NCI-H446 treated with DMSO at 0.1 percent for 48 hours (cell line): ENCODE data around the gene MICALL2.

Experiments
- DNase-seq: peaks from one replicate; lab custom pipeline; 2025; lab: John Stamatoyannopoulos, UW

Gene MICALL2

DNA sequence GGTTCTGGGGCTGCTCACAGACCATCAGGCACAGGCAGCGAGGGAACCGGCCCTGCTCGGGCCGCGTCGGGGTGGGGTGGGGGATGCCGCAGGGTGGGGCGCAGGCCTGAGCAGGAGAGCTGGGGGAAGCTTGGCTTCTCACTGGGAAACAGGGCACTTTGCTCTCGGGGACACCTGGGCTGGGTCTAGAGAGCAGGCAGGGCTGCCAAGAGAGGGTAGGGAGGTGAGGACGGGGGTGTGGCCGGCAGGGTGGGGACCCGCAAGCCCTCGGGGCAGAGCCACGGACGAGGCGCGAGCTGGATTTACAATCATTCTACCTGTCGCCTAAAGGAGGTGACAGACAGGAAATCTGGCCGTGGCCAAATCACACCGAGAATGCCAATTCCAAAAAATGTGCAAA is 33.9 kb upstream of the MICALL2 start:
- DNase-seq, result no peak

DNA sequence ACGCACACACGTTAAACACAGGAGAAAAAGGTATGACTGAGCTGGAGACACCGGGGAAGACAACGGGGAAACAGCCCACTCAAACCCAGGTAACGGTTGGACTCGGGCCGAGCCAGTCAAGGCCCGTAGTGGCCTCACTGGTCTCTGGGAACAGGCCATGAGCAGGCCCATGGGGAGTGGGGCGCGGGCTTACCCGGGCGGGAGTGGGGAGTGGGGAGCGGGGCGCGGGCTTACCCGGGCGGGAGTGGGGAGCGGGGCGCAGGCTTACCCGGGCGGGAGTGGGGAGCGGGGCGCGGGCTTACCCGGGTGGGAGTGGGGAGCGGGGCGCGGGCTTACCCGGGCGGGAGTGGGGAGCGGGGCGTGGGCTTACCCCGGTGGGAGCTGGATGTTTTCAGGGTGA is 33.4 kb upstream of the MICALL2 start:
- DNase-seq, result no peak

DNA sequence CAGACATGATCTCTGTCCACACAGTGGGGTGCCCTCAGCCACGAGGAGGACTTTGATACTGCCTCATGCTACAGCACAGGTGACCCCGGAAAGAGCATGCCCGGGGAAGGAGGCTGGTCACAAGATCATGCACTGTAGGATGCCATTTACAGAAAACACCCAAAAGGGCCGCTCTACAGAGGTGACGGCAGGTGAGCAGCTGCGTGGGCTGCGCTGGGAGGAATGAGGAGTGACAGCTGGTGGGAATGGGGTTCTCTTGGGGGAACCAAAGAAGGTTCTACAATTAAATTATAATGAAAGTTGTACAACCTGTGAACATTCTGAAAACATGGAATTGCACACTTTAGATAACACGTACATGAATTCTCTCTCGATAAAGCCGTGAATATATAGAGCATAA is 33.0 kb upstream of the MICALL2 start:
- no peak for DNase-seq

DNA sequence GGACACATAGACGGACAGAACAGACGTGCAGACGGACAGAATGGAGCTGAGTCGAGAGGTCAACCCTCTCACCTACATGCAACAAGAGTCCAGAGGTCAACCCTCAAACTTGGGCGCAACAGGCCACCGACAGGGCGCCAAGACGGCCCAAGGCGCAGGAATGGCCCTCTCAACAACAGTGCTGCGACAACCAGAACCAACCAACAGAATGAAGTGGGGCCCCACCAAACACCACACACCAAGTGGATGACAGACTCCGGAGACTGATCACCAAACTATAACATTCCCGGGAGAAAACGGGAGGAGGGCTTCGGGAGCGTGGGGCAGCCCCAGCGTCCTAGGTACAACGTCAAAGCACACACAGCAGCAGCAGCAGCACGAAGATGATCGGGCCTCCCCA is 31.6 kb upstream of the MICALL2 start:
- DNase-seq, result no peak

DNA sequence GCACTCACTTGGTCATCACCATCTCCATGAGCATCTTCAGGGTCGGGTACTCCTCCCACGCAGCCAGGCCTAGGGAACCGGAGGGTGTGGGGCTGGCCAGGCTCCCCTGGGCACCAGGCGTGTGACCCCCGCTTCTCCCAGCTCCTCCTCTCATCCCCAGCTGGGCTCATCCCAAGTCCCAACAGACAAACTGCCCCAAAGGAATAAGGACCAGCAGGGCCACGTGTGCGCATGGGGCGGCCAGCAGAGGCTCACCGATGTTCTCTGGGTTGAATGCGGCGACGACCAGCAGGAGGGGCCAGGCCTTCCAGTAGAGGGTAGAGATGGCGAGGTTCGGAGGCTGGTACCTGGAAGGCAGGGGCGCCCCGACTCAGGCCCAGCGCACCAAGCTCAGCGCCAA is 30.1 kb upstream of the MICALL2 start:
- DNase-seq, result no peak

DNA sequence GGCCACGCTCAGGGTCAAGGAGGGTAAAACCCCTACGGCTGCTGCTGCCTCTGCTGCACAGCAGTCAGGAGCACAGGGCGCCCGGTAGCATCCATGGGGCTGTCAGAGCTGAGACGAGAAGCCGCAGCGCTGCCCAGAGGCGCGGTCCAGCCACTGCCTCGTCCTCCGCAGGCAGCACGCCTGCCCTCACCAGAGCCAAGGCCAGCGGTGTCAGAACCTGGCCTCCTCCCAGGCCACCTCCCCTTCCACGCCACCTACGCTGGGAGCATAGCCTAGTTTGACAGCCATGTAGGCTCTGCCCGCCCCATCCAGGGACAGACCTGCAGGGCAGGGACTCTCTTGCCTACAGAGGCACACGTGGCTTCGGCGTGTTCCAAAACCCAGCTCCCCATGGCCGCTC is 28.7 kb upstream of the MICALL2 start:
- DNase-seq, result no peak

DNA sequence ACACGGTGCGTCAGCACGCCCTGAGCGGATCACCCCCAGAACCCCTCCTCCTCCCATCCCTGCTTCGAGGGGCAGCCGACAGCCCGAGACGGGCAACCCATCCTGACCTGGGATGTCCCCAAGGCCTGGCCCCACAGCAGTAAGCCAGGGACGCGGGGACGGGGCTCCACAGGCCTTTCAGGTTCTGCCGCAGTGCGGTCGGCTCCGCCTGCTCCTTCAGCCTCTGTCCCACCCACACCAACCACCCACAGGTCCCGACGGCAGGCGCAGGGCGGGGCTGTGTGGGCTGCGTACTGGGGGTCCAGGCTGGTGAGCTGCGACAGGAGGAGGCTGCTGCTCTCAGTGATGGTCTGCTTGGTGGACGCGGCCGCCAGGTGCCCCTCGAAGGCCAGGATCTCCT is 28.2 kb upstream of the MICALL2 start:
- DNase-seq, result no peak

DNA sequence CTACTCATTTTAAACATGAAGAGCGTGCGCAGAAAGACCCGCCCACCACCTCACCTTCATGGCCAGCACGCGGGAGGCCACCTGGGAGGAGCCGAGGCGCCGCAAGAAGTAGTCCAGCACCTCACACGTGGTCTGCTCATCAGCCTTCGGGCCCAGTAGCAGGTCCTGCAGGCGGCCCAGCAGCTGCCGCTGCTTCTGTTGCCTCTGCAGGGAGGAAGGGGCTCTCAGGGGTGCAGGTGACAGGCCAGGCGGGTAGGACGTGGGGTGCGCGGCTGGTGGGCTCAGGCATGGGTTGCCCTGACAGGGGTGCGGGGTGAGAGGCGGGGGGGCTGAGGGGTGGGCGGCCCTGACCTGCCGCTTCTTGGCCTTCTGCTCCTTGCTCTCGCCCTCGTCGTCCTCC is 27.3 kb upstream of the MICALL2 start:
- no peak for DNase-seq

DNA sequence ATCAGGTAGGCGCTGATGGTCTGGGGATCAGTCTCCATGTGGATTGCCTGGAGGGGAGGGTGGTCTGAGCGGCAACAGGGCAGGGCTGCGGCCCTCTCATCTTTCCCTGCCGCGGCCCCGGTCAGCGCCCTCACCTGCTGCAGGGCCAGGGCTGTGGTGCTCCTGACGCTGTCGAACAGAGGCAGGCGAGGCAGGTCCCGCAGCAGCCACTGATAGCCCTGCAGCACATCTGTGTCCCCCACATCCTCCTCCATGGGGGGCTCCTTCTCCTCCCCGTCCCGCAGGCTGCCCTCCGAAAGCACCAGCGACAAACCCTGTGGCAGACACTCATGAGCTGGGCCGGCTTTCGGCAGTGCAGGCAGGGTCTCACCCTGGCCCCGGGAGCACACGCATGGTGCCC is 25.9 kb upstream of the MICALL2 start:
- DNase-seq, result no peak

DNA sequence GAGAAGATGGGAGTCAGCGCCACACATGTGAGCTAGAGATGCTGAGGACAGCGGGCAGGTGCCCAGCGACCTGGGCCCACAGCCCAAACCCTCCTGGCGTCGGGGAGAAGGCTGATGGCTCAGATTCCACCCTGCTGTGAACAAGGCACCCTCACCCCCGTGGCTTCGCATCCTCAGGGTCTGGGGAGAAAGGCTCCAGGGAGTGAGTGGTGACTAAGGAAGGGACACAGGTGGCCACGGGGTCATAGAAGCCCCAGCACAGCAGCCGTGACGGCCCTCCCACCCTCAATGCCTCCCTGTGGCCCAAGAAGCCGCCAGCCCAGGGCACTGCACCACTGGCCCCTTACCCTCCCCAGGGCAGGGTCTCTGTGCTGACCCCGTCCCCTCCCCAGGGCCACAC is 25.3 kb upstream of the MICALL2 start:
- DNase-seq, result no peak

DNA sequence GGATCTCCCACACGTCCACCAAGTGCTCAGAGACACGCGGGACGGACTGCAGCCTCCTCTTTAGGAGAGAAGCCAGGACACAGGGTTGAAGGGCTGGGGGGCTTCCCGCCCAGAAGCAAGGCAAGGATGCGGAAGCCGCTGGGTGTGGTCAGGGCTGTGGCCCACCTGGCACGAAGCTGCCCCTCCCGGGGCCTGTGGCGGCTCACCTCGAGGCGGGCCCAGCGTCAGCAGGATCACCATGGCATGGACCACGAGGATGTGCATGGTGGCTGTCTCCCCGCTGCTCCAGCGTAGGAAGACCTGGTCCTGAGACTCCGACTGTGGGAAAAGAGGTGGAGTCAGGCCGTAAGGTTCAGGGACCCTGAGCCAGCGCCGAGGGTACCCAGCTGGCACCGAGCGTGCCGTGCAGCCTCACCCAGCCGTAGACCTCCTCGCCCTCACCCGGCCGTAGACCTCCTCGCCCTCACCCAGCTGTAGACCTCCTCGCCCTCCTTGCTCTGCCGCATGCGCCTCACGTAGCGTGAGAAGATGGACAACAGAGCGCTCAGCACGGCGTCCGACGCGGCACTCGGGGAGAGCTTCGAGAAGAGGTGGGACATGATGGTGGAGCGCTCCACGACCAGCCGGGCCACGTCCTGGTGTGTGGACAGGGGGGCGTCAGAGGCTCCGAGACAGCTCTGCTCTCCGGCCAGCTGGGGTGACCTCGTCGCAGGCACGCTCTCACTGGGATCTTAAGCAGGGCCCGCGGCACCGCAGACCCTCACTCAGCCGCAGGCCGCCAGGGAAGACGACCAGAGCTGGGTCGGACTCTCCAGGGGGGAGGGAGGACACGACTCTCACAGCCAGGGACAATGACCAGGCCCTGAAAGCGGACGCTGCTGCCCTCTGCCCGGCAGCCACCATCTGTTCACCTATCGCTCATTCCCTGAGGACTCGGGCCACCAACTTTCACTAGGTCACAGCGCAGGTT is 24.6 kb upstream of the MICALL2 start:
- DNase-seq, result no peak

DNA sequence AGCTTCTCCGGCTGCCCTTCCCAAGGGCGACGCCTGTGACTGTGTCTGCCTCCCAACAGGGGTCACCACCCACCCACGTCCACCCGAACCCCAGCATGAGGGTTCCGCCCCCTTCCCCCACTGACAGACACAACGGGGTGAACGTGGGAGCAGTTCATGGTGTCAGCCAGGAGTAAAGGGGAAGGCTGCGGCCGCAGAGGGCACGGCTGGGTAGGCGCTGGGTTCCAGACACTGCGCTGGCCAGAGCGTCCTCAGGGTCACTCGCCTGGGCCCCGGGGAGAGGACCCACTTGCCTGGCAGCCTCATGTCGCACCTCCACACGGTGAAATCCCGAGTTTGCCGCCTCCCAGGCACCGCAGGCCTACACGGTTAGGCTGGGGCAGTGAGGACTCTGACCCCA is 23.8 kb upstream of the MICALL2 start:
- no peak for DNase-seq

DNA sequence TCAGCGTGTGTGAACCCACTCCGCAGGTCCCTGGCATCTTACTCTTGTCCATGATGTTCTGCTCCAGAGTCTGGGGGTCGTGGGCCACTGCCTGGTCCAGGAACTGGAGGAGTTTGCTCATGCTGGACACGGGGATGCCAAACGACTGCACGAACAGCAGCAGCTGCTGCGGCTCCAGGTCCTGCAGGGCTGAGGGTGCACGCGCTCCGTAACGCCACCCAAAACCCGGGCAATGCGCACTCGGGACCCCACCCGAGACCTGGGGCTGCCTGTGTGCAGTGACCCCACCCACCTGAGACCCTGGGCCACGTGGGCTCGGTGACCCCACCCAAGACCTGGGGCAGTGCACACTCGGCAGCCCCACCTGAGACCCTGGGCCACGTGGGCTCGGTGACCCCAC is 22.0 kb upstream of the MICALL2 start:
- DNase-seq, result no peak

DNA sequence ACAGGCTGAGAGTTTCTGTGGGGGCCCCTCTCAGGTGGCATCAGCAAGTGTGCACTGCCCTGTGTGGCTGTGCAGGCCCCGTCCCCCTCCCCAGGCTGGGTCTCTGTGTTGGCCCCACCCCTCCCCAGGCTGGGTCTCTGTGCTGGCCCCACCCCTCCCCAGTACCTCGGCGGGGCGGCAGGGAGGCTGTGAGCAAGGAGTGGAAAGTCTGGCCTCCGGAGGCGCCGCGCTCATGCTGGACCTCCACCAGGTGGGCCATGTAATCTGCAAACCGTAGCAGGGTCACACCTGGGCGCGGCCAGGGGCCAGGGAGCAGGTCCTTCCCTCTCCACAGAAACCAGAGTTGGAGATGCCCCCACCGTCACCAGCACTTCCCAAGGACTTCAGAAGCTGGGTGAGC is 21.4 kb upstream of the MICALL2 start:
- no peak for DNase-seq

DNA sequence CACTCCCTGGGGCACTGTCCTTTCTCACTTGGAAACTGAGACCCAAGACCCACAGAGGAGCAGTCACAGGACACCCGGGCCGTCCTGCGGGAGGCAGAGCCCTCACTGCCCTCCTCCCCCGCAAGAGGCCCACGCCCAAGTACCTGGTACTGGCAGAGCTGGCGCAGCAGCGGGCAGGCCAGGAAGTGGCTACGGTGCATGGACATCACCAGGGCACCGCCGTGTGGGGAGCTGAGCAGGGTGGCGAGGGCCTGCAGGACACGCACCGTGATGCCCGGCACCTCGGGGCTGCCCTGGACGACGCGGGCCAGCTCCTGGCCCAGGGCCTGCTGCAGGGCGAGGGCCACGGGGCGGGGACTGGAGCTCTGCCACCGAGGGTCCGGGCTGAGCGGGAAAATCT is 20.0 kb upstream of the MICALL2 start:
- no peak for DNase-seq

DNA sequence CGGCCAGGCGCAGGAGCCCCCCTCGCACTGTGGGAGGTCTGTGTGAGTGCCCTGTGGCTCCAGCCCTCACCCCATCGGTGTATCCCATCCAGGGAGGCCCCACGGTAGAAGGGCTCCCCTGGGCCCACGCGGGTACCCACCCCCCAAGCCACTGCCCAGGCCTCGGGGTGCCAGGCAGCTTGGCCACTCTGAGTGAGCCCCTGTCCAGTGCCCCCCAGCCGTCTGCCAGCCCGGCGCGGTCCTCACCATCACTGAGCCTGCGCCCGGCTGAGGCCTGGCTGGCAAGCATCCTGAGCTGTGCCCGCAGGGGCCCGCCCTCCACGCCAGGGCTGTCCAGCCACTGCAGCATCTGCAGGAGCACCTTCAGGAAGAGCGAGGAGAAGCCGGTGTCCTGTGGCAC is 19.2 kb upstream of the MICALL2 start:
- DNase-seq, result no peak

DNA sequence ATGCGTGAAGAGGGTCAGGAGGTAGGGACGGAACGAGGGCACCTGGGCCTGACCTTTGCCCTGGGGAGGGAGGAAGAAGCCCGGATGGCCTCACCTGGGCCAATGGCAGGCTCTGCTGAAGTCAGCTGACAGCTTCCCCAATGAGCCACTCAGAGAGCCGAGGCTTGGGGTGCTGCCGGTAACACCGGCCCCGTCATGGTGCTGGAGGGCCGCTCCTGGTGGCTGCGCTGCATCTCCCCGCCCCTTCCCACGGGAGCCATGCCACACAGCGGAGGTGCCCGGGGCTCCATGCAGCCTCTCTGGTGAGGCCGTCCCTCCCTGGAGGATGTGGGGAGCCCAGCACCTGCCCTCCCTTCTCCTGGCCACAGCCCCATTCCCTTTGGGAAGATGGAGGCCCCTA is 17.6 kb upstream of the MICALL2 start:
- no peak for DNase-seq

DNA sequence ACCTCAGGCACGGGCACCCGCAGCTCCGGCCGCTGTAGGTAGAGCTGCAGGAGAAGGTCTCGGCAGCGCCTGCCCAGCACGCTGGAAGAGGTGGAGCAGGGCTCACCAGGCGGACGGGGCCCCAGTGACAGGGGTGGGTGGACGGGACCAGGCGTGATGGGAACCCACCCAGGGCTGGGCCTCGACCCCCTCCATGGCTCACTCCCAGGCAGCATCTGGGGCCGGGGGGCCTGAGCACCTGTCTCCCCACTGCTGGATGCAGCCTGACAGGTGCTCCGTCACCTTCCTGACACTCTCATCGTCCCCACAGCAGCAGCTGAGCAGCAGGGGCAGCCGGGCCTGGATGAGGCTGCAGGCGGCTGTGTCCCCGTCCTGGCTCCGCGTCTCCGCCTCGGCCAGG is 16.7 kb upstream of the MICALL2 start:
- DNase-seq, result no peak

DNA sequence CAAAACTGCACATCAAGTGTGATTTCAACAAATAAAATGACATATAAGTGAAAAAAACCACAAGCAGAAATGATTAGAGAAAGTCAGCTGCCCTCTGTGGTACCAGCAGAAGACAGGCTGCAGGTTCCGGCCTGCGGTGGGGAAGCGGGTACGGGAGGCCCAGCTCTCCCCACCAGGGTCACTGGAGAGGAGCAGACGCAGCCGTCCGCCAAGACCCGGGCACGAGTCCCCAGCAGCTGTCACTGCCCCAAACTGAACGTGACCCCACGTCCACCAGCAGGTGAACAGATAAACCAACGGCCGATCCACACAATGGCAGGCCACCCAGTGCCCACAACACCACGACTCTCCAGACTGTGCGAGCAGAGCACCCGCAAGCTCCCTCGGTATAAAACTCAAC is 16.1 kb upstream of the MICALL2 start:
- no peak for DNase-seq

DNA sequence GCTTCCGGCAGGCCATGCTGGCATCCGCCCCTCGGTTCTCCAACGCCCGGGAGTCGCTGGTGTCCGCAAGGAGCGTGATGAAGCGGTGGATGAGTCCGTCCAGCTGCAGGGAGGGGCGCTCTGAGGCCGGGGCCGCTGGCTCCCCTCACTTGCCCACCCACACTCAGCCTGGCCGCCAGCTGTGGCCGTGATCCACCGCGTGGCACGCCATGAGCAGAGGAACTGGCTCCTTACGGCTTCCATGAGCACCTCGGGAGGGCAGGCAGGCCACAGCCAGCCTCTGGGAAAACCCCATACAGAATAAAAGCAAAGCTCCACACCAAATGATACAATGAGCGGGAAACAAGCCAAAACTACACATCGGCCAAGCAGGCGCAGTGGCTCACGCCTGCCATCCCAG is 15.5 kb upstream of the MICALL2 start:
- DNase-seq, result no peak

DNA sequence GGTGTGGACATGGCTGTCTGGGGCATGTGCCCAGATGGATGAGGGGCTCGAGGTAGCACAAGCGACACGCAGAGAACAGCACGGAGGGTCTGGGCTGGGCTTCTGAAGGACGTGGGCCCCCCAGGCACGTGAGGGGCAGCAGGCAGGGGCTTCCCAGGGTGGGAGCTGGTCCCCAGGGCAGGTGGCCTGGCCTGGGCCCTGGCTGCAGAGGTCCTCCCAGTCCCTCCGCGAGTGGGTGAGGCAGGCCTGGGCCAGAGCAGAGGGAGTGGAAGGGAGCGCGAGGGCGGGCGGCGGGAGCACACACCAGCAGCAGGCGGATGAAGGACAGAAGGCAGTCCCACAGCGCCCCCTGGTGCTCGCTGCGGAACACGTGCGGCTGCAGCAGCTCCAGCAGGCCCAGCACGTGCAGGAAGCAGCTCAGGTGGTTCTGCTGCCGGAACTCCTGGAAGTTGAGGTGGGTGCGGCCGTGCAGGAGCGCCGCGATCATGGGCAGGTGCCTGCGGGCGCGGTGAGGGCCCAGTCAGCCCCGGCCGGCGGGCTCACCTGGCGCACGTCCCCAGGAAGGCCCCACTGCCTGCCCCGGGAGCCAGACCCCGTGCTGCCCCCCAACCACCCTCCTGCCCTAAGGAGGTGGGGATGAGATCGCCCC is 14.7 kb upstream of the MICALL2 start:
- DNase-seq, result peak; percentile 28

DNA sequence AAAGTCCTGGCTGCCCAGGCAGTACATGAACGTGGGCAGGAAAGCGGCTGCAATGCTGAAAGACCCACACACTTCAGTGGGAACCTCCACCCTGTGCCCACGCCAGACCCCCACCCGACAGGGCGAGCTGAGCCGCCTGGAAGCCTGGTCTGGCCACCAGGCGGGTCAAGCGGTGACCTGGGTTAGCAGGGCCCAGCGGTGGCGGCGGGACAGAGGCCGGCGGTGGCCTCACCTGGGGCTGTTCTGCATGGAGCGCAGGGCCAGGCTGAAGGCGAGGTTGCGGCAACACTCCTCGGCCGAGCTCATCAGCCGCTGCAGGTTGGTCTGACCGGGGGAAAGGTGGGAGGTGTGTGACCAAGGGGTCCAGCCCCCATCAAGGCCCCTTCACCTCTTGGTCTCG is 11.6 kb upstream of the MICALL2 start:
- DNase-seq, result no peak

DNA sequence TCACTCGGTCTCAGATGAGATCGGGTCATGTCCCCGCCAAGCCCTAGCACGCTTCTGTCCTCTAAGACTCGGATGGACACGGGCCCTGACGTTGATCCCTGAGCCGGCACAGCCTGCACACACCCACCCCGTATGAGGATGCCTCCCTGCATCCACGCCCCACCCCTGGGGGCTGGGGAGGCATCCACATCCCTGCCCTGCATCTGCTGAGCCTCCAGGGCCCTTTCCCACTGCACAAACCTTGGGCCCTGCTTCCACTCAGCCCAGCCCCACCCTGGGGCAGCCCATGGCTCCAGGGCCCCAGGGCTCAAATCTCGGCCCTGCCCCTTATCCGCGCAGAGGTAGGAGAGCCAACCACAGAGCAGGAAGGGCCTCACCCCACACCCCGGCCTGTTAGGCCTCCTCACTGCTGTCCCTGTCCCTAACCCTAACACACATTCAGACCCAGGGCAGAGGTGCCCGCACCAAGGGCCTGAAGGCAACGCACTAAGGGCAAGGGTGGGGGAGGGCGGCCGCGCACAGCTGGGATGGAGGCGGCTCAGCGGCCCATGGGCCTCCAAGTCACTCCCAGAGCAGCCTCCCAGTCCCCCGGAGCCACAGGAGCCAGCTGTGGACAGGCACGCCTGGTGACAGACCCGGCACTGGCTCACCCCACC is 9.5 kb upstream of the MICALL2 start:
- DNase-seq, result no peak
